Suprapubic skin (tissue), 4 donors: Measurements from ENCODE around the gene IL24. TPM values are rescaled to one million over a fixed set of nuclear protein-coding genes. Genes with fewer than 3 reads are reported as not detected.
A peak's percentile ranks its signal among the peaks of the same experiment; 100 is the strongest.

Experiments used
- DNase-seq, 2 donors: peaks; one replicate each; pipeline ENCODE4 v3.0.0-alpha.2; 2019; ENCODE audit warnings: low spot score in 2 of 2
- H3K27ac ChIP-seq: fragments of 200-600 bp; sonication (generic); one replicate; pipeline ENCODE4 v1.5.1; 2019
- H3K27me3 ChIP-seq: fragments of 200-600 bp; sonication (generic); one replicate; pipeline ENCODE4 v1.5.1; 2019
- H3K36me3 ChIP-seq: fragments of 200-600 bp; sonication (generic); one replicate; pipeline ENCODE4 v1.5.1; 2019
- H3K4me1 ChIP-seq: fragments of 200-600 bp; sonication (generic); one replicate; pipeline ENCODE4 v1.5.1; 2019
- H3K4me3 ChIP-seq: fragments of 200-600 bp; sonication (generic); one replicate; pipeline ENCODE4 v1.5.1; 2019; ENCODE audit warnings: mild to moderate bottlenecking
- H3K9me3 ChIP-seq: fragments of 200-600 bp; sonication (generic); one replicate; pipeline ENCODE4 v1.5.1; 2019
- CTCF ChIP-seq, 2 donors: fragments of 200-600 bp in 1 of 2; fragments of 450-650 bp in 1 of 2; sonication (generic) in 1 of 2; IDR thresholded peaks; one replicate each; pipeline ENCODE4 v1.5.1; 2016 to 2019; ENCODE audit warnings: antibody characterized with exemption in 2 of 2, mild to moderate bottlenecking in 1 of 2, moderate library complexity in 1 of 2
- EP300 ChIP-seq: sonication (generic); formaldehyde crosslinking; IDR thresholded peaks from one replicate; pipeline ENCODE4 v1.6.1; 2017; ENCODE audit warnings: antibody characterized with exemption
- POLR2A ChIP-seq, 2 donors: fragments of 450-650 bp; IDR thresholded peaks; one replicate each; pipeline ENCODE4 v1.6.1; 2017; ENCODE audit warnings: antibody characterized with exemption in 2 of 2, mild to moderate bottlenecking in 2 of 2, moderate library complexity in 2 of 2
- POLR2AphosphoS5 ChIP-seq, 3 donors: sonication (generic); formaldehyde crosslinking; IDR thresholded peaks; one replicate each; pipeline ENCODE4 v1.6.1; 2017; ENCODE audit warnings: antibody characterized with exemption in 3 of 3
- whole genome bisulfite sequencing: methylation state at CpG from one replicate; pipeline ENCODE4 v1.1.5; 2018; 5-methylcytosine and 5-hydroxymethylcytosine counted together
- total RNA-seq, 4 donors: library from RNA; depleted of rRNA; stranded (reverse); fragments of >200 nt; gene quantifications; one replicate each; pipeline ENCODE4 v1.1.0, GENCODE V29; 2016

Gene IL24
- total RNA-seq, 4 donors from 2014 or later: not detected

- Histone ChIP-seq H3K36me3 (no peaks in the 10 kb centered on the region), H3K27ac (no peak overlapping the region), H3K4me1 (peaks cover 25% of the 10 kb centered on the region), H3K27me3 (peaks cover under 1% of the 10 kb centered on the region), H3K4me3 (no peak overlapping the region), H3K9me3 (no peaks in the 10 kb centered on the region)
- TF ChIP-seq EP300 (no peak), CTCF (IDR thresholded peaks at IDR 0.05) (no peak)
- no peak for DNase-seq
- 88% methylated on average over 4 of the region's 4 CpGs for WGBS
Measured at GRCh38 chr1:206951318-206952100, 54.3 kb downstream of the IL24 start.

GRCh38 chr1:206952171-206952570, 54.9 kb downstream of the IL24 start:
- Histone ChIP-seq H3K4me3 (no peak overlapping the region), H3K4me1 (peaks cover 25% of the 10 kb centered on the region), H3K27ac (peak overlapping the region; percentile 16), H3K36me3 (no peaks in the 10 kb centered on the region), H3K9me3 (no peaks in the 10 kb centered on the region), H3K27me3 (no peaks in the 10 kb centered on the region)
- 41% methylated on average over 4 of the region's 4 CpGs for WGBS
- DNase-seq: no peak
- TF ChIP-seq CTCF (IDR thresholded peaks at IDR 0.05) (no peak), POLR2A (IDR thresholded peaks at IDR 0.05) (no peak), EP300 (no peak), POLR2AphosphoS5 (IDR thresholded peaks at IDR 0.05) (no peak)

- Histone ChIP-seq H3K4me1 (peaks cover 25% of the 10 kb centered on the region), H3K4me3 (no peak overlapping the region), H3K27ac (peak overlapping the region; percentile 39), H3K9me3 (no peaks in the 10 kb centered on the region), H3K27me3 (no peaks in the 10 kb centered on the region), H3K36me3 (no peaks in the 10 kb centered on the region)
- TF ChIP-seq EP300 (no peak), CTCF (IDR thresholded peaks at IDR 0.05) (no peak), POLR2AphosphoS5 (IDR thresholded peaks at IDR 0.05) (no peak), POLR2A (IDR thresholded peaks at IDR 0.05) (no peak)
- WGBS: 86% methylated on average over 3 of the region's 3 CpGs
- DNase-seq: no peak
Measured at GRCh38 chr1:206953126-206953525, 55.9 kb downstream of the IL24 start.

DNA sequence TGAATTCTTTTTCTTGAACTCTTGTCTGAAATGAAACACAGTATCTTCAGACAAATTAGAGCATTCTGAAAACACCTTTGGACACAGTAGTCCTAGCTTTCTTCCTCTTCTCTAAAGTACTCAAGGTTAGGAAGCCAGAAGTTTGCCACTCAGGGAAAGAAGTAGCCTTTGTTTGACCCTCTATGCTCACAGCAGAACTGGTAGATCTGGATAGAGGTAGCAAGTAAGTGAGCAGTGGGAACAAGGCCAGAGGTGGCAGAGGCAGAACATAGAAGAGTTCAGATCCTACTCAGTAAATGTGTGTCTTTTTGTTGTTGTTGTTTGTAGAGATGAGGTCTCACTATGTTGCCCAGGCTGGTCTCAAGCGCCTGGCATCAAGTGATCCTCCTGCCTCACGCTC, 56.4 kb downstream of the IL24 start:
- peaks cover 25% of the 10 kb centered on the region for H3K4me1 ChIP-seq
- H3K36me3 ChIP-seq: no peaks in the 10 kb centered on the region
- H3K9me3 ChIP-seq: no peaks in the 10 kb centered on the region
- peak overlapping the region; percentile 54 for H3K27ac ChIP-seq
- no peak for DNase-seq
- H3K4me3 ChIP-seq: no peak overlapping the region
- H3K27me3 ChIP-seq: no peaks in the 10 kb centered on the region
- no peak for TF ChIP-seq POLR2A (IDR thresholded peaks at IDR 0.05)
- no peak for TF ChIP-seq CTCF (IDR thresholded peaks at IDR 0.05)
- no peak for TF ChIP-seq EP300
- TF ChIP-seq POLR2AphosphoS5 (IDR thresholded peaks at IDR 0.05): no peak
- 90% methylated on average over 2 of the region's 2 CpGs for WGBS

Other genes starting within 250 kb of the IL24 start
- 10 to 100 TPM; 38.0 to 72.3 (median 62.4) TPM for gene MAPKAPK2, start 212.5 kb upstream of the IL24 start, total RNA-seq
- not detected for gene IL19, start 126.7 kb upstream of the IL24 start, total RNA-seq
- 1 to 10 TPM in 2 of 4 donors, under 1 TPM in 1, not detected in 1; 0.49 to 1.6 (median 1.0) TPM for gene IL10, start 124.9 kb upstream of the IL24 start, total RNA-seq
- 1 to 10 TPM in 2 of 4 donors, under 1 TPM in 1, not detected in 1; 0.76 to 1.4 (median 1.0) TPM for gene IL20, start 31.8 kb upstream of the IL24 start, total RNA-seq
- gene FCMR, start 24.5 kb downstream of the IL24 start, total RNA-seq: 1 to 10 TPM in 3 of 4 donors, under 1 TPM in 1; 0.39 to 2.9 (median 2.2) TPM
- gene PIGR, start 49.0 kb downstream of the IL24 start, total RNA-seq: 1 to 10 TPM in 3 of 4 donors, under 1 TPM in 1; 0.49 to 6.4 (median 2.3) TPM
- not detected for gene FCAMR, start 73.0 kb downstream of the IL24 start, total RNA-seq
- 10 to 100 TPM; 40.6 to 95.8 (median 77.6) TPM for gene C1orf116, start 135.3 kb downstream of the IL24 start, total RNA-seq
- 10 to 100 TPM; 20.4 to 63.6 (median 42.8) TPM for gene YOD1, start 153.8 kb downstream of the IL24 start, total RNA-seq
- 10 to 100 TPM; 11.8 to 33.1 (median 17.1) TPM for gene PFKFB2, start 155.8 kb downstream of the IL24 start, total RNA-seq
- gene C4BPB, start 191.4 kb downstream of the IL24 start, total RNA-seq: 1 to 10 TPM in 1 of 4 donors, not detected in 3; 1.5 TPM
- gene C4BPA, start 206.8 kb downstream of the IL24 start, total RNA-seq: 1 to 10 TPM in 1 of 4 donors, not detected in 3; 3.1 TPM